Sciatic nerve (tissue), 2 donors: ENCODE results near the gene CSTPP1. TPM values are rescaled to one million over a fixed set of nuclear protein-coding genes. Genes with fewer than 3 reads are reported as not detected.

ENCODE experiments used
- ATAC-seq: fragments of 200-7000 bp; cut with Tn5 transposase; one replicate; pipeline ENCODE4 v1.9.1; 2020; ENCODE audit warnings: mild to moderate bottlenecking, moderate library complexity
- DNase-seq: peaks from one replicate; pipeline ENCODE4 v3.0.0-alpha.2; 2020; ENCODE audit warnings: low spot score
- intact Hi-C: fragments of 100-400 bp; cut with DNase I; formaldehyde crosslinking; loops from one replicate; pipeline ENCODE4 v1.14.2; 2022
- total RNA-seq: library from RNA; stranded (reverse); fragmentation: NEBNext Ultra II Directional; extraction: Animal tissue kit (Norgen Biotek cat#: 25700); gene quantifications from one replicate; pipeline ENCODE4 v1.2.1, GENCODE V29; 2021
- donor health status: DM: no; HTN: no; CAD: no.
- donor health status: DM: no; HTN: no; CAD: no.

Gene CSTPP1
- total RNA-seq, 1 donor from 2014 or later, result 30.4 TPM

DNA sequence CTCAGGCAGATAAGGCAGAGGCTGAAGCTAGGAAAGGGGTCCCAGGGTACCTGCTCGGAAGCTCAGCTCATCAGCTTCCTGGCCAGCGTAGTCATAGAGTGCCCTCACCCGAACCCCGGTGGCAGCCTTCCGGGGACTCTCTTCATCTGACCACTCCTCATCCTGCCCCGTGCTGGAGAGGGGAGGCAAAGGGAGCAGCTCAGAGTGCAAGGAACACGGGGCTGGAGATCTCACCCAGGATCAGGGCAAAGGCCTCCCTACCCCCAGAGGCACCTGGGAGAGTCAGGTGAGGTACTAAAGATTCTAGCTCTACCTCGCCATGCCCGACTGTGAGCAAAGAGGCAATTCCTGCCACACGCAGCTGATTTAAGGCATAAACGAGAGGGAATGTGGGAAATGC is 241.8 kb downstream of the CSTPP1 start:
- ATAC-seq, result no peak
- no peak for DNase-seq
- intact Hi-C loops, result loop anchor here (10.0 kb wide), 1 partner anchor 176 kb away; the partner anchor contains the start of gene MYBPC3

DNA sequence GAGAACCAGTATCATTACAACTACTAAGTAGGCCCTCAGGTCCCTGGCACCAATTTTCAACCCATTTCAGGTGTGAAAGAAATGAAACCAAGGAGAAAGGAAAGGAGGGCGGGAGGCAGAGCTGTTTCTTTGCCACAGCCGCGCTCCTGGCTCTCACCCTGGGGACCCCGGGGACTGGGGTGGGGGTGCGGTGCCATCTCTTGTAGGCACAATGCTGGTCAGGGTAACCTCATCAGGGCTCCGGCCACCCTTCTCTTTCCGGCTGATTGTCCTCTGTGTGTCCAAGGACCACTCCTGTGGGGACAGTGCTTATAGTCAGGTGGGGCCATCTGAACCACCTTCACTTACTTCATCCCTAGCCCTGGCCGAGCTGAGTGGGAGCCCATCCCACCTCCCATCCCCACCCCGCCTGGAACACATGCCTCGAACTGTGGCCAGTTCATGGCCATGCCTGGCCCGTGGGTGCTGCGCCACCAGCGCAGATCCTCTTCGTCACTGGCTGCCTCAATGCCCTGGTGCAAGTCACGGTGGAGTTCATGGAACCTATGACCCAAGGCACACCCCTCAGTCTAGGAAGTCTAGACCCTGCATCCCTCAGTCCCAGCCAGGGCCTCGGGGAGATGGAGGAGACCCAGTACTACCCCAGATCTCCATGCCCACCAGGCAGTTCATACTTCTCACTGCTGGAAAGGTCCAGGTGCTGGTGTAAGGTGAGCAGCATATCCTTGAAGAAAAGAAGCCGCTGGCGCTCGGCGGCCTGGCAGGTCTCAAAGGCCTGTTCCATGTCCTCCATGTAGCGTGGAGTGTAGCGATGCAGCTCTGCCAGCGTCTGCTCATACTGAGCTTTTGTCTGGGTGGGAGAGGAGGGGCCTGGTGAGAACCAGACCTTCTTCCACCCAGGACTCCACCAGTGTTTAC is 242.4 kb downstream of the CSTPP1 start:
- DNase-seq, result no peak
- ATAC-seq, result no peak
- intact Hi-C loops, result loop anchor here (10.0 kb wide), 1 partner anchor 176 kb away; the partner anchor contains the start of gene MYBPC3

- intact Hi-C loops, result loop anchor here (10.0 kb wide), 1 partner anchor 175 kb away; the partner anchor contains the start of gene MYBPC3
- ATAC-seq, result no peak
- DNase-seq, result no peak
These were observed 243.1 kb downstream of the CSTPP1 start for GRCh38 chr11:47179655-47179991.

GRCh38 chr11:47180006-47180787 is 243.6 kb downstream of the CSTPP1 start:
- intact Hi-C loops, result loop anchor here (5.0 kb wide), 1 partner anchor 77 kb away; the partner anchor contains the start of gene NR1H3
- ATAC-seq (no peak), DNase-seq (no peak)

- DNase-seq (no peak), ATAC-seq (no peak)
- intact Hi-C loops, result loop anchor here (5.0 kb wide), 1 partner anchor 76 kb away; the partner anchor contains the start of gene NR1H3
These were observed 244.7 kb downstream of the CSTPP1 start for GRCh38 chr11:47181271-47181670.

- intact Hi-C loops, result loop anchor here (5.0 kb wide), 1 partner anchor 75 kb away; the partner anchor contains the start of gene NR1H3
- ATAC-seq, result no peak
- DNase-seq, result no peak
These were observed 245.8 kb downstream of the CSTPP1 start for GRCh38 chr11:47182380-47182779.

DNA sequence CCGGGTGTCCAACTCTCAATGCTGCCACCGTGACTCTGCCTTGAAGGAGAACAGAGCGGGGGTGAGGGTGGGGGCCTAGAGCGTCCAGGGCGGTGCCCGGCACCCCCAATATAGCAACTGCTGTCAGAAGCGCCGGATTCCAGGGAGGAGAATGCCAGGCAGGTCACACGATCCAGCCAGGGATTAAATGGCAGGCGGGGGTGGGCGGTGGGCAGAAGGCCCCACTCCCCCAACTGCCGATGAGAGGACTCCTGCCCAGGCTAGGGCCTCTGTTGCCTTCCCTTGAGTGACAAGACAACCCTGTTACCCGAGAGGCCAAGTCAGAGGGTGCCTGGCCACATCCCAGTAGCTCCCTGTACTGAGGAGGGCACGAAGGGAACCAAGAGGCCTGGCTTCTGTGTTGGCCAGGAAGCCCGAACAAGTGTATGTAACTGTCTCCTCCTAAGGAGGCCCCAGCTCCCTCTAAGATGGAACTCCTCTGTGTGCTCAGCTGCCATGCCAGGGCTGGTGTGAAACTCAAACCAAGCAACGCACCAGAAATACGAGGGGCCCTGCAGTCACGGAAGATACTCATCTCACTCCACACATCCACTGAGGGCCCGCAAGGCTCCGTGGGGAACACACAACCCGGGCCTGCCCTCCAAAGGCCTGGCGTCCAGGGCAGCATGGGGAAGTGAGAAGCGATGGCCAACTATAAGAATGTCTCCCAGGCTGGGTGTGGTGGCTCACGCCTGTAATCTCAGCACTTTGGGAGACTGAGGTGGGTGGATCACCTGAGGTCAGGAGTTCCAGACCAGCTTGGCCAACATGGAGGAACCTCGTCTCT is 246.7 kb downstream of the CSTPP1 start:
- DNase-seq, result no peak
- no peak for ATAC-seq
- intact Hi-C loops, result loop anchor here (5.0 kb wide), 1 partner anchor 74 kb away; the partner anchor contains the start of gene NR1H3

DNA sequence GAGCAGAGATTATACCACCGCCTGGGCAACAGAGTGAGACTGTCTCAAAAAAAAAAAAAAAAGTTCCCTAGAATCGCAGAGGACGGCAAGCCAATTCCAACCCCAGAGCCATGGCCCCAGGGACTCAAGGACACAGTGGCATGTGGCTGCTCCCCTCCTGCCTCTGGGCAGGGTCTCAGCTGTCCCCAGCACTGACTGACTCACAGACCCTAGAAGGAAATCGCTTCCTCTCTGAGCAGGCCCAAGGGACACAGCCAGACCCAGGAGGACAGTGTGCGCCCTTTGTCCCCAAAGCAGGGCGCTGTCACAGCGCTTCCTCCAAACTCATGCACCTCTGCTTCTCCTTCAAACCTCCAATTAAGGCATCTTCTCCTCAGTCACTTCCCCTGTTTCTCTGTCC is 247.4 kb downstream of the CSTPP1 start:
- DNase-seq, result no peak
- intact Hi-C loops, result loop anchor here (5.0 kb wide), 1 partner anchor 73 kb away; the partner anchor contains the start of gene NR1H3
- ATAC-seq, result no peak

GRCh38 chr11:47184711-47185304 is 248.2 kb downstream of the CSTPP1 start:
- intact Hi-C loops, result loop anchor here (5.0 kb wide), 1 partner anchor 72 kb away; the partner anchor contains the start of gene NR1H3
- DNase-seq, result peak; percentile 79
- ATAC-seq, result peak; percentile 41

- DNase-seq (peak; percentile 79), ATAC-seq (peak; percentile 47)
- intact Hi-C loops, result no loop called here
These were observed 248.9 kb downstream of the CSTPP1 start for GRCh38 chr11:47185305-47186075.

- peak; percentile 72 for DNase-seq
- intact Hi-C loops, result no loop called here
- ATAC-seq, result peak; percentile 4
These were observed 249.6 kb downstream of the CSTPP1 start, which contains the start of gene PACSIN3 for GRCh38 chr11:47186076-47186699. PACSIN3 (minus strand) TSS chr11:47186434; CDS start chr11:47182727, 3,707 bp downstream.

GRCh38 chr11:47186700-47187695 is 250.4 kb downstream of the CSTPP1 start:
- peak; percentile 79 for DNase-seq
- peak; percentile 74 for ATAC-seq
- intact Hi-C loops, result no loop called here

DNA sequence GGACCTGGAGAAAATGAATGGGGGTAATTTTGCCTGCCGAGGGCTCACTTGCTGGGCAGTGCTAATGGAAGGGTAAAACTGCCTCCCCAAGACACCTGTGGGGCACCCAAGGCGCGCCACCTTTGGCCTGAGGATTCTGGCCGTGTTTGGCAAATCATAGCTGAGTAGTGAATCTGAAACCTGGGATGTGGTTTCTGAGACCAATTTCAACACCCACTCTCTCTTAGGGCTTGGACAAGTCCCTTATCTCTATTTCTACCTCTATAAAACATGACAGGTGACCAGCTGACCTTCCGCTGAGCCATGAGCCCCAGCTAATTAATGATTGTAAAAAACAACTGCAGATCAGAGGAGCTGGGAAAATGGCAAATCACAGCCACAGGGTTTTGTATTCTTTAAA is 251.2 kb downstream of the CSTPP1 start:
- intact Hi-C loops, result no loop called here
- ATAC-seq (no peak), DNase-seq (no peak)

- ATAC-seq (peak; percentile 18), DNase-seq (no peak)
- intact Hi-C loops, result no loop called here
These were observed 251.7 kb downstream of the CSTPP1 start for GRCh38 chr11:47188259-47188658.

DNA sequence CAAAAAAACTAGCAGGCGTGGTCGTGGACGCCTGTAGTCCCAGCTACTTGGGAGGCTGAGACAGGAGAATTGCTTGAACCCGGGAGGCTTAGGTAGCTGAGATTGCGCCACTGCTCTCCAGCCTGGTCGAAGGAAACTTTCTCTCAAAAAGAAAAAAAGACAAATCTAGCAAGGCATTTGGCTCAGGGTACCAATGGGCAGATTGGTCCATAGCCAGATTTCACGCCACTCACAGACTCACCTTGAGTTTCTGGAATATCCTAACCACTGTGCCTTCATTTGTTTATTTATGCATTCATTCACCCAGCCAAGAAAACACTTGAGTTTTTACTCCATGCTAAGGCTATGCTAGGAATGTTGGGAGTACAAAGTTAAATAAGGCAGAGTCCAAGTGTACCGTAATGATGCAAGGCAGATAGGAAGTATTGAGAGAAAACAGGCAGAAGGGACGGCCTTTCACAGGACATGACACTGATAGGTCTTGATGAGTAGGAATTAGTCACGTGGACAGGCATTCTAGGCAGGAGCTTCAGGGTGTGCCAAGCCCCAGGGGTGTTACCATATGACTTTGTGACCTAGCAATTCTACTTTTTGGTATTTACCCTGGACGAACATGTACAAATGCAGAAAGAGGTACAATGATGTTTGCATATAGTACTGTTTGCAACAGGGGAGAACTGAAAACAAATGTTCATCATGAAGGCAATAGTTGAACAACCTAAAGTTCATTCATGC is 252.7 kb downstream of the CSTPP1 start:
- no peak for DNase-seq
- ATAC-seq, result peak; percentile 8
- intact Hi-C loops, result no loop called here
